PFSK-1 (cell line): ENCODE measurements around the gene PWWP2B.

Experiments used
- POLR2AphosphoS5 ChIP-seq: IDR thresholded peaks from 2 replicates; pipeline ENCODE4 v1.6.1; 2012; ENCODE audit warnings: low read depth, mild to moderate bottlenecking, control low read depth, low read length, moderate library complexity
- TF ChIP-seq, protein P1 (sequence below), 2 experiments: IDR thresholded peaks; 2 replicates each; pipeline versions ENCODE4 v1.6.1 to v1.8.0; 2011 to 2012; ENCODE audit warnings: low read depth in 2 of 2, low read length in 2 of 2, control low read depth in 1 of 2, inconsistent platforms in 1 of 2, mild to moderate bottlenecking in 1 of 2, moderate library complexity in 1 of 2; ENCODE audit not compliant: insufficient read depth in 1 of 2

- TF ChIP-seq, protein P1, sequence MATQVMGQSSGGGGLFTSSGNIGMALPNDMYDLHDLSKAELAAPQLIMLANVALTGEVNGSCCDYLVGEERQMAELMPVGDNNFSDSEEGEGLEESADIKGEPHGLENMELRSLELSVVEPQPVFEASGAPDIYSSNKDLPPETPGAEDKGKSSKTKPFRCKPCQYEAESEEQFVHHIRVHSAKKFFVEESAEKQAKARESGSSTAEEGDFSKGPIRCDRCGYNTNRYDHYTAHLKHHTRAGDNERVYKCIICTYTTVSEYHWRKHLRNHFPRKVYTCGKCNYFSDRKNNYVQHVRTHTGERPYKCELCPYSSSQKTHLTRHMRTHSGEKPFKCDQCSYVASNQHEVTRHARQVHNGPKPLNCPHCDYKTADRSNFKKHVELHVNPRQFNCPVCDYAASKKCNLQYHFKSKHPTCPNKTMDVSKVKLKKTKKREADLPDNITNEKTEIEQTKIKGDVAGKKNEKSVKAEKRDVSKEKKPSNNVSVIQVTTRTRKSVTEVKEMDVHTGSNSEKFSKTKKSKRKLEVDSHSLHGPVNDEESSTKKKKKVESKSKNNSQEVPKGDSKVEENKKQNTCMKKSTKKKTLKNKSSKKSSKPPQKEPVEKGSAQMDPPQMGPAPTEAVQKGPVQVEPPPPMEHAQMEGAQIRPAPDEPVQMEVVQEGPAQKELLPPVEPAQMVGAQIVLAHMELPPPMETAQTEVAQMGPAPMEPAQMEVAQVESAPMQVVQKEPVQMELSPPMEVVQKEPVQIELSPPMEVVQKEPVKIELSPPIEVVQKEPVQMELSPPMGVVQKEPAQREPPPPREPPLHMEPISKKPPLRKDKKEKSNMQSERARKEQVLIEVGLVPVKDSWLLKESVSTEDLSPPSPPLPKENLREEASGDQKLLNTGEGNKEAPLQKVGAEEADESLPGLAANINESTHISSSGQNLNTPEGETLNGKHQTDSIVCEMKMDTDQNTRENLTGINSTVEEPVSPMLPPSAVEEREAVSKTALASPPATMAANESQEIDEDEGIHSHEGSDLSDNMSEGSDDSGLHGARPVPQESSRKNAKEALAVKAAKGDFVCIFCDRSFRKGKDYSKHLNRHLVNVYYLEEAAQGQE (IDR thresholded peaks at IDR 0.05; ENCODE audit: insufficient read depth in 1 of 2, low read depth in 2 of 2, low read length in 2 of 2): no peak
- TF ChIP-seq POLR2AphosphoS5: no peak
These were observed 42.5 kb upstream of the PWWP2B start for GRCh38 chr10:132354356-132355094.
